ENCODE data around the gene ACTRT2. TPM values are rescaled to one million over a fixed set of nuclear protein-coding genes. Genes with fewer than 3 reads are reported as not detected.
A peak's percentile ranks its signal among the peaks of the same experiment; 100 is the strongest.

Gene ACTRT2
- total and polyA plus RNA-seq, 12 donors, result not detected

DNA sequence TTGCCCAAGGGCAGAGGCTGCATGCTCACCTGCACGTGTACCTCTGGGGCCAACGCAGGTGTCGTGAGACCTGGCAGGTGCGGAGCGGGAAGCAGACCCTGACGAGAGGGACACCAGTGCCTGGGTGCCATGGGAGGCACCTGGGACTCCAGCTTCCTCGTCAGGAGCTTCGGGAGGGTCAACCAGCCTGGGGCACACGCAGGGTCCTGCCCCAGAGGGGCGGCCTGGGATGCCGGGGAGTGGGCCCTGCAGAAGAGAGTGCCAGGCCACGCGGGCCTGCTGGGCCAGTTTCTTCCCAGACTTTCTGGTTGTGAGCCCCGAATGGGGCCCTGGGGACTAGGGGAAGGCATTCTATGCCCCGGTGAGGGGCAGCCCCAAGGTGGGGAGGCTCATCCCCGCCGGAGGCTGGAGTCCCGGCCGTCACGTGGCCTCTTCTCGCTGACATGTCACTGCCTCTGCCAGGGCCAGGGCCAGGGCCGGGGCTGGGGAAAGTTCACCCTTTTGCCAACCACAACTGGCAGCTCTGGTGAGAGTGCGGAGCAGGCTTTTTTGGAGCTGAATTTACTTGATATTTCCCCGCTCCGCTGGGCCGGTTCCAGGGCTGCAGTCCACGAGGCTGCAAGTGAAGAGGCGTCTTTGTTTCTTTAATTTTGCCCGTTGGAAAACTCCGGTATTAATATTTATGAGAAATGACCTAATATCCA, 38.5 kb upstream of the ACTRT2 start:
- Histone ChIP-seq H3K9me3 (replicated peaks in 1 of 3) (no peaks in the 10 kb centered on the region), H3K4me3 (no peak overlapping the region), H3K27me3 (peaks cover 9% of the 10 kb centered on the region), H3K36me3 (replicated peaks in 1 of 2) (no peaks in the 10 kb centered on the region), H3K4me1 (replicated peaks in 1 of 2) (no peaks in the 10 kb centered on the region), H3K27ac (no peak overlapping the region)
- intact Hi-C loops (cut with DNase I), result no loop called here
- WGBS, 4 donors, result 73 to 85% (median 81%) methylated on average over 9 to 30 of the region's 30 CpGs
- peak in 1 of 7 donors; percentile 8 for DNase-seq
- TF ChIP-seq CTCF (IDR thresholded peaks at IDR 0.05) (no peak), POLR2A (IDR thresholded peaks at IDR 0.05) (no peak)

- DNase-seq, result peak in 1 of 7 donors; percentile 1
- WGBS, 4 donors, result 65 to 75% (median 71%) methylated on average over 15 of the region's 15 CpGs
- intact Hi-C loops (cut with DNase I), result no loop called here
- H3K27ac ChIP-seq, result no peak overlapping the region
- peaks cover 9% of the 10 kb centered on the region for H3K27me3 ChIP-seq
- H3K36me3 ChIP-seq (replicated peaks in 1 of 2), result no peaks in the 10 kb centered on the region
- TF ChIP-seq CTCF (IDR thresholded peaks at IDR 0.05) (no peak), POLR2A (IDR thresholded peaks at IDR 0.05) (no peak)
- no peaks in the 10 kb centered on the region for H3K4me1 ChIP-seq (replicated peaks in 1 of 2)
- no peak overlapping the region for H3K4me3 ChIP-seq
- no peaks in the 10 kb centered on the region for H3K9me3 ChIP-seq (replicated peaks in 1 of 3)
Observed at GRCh38 chr1:2983319-2983705, 38.0 kb upstream of the ACTRT2 start.

DNA sequence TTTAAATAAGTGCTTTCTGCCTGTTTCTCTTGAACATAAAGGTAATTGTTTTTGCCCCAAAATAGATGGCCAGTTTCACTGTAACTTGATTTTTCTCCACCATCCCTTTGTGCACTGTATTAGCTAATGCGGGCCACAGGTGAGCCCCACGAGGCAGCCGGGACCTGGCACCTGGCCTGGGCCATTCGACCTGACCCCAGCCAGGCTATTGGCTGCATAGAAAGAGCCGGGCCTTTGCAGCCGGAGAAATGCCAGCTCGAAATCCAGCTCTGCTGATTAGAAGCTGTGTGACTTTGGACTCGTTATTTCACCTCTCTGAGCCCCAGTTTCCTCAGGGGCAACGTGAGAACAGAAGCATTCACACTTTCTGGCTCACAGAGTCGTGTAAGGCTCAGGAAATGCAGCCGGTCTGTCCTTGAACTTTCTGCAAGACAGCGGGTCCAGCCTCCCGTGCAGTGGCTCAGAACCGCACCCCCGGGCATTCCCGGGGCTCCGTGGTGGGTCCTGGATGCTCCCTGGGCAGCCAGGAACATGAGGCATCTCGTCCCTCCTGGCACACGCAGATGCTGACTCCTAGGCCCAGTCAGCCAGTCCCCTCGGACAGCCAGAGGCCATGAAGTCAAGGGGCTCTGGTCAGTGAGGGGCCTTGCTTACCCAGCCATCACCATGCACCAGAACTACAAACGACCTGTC, 37.4 kb upstream of the ACTRT2 start:
- intact Hi-C loops (cut with DNase I), result no loop called here
- DNase-seq, result peak in 1 of 7 donors; percentile 6
- Histone ChIP-seq H3K4me1 (replicated peaks in 1 of 2) (no peaks in the 10 kb centered on the region), H3K27ac (no peak overlapping the region), H3K36me3 (replicated peaks in 1 of 2) (no peaks in the 10 kb centered on the region), H3K9me3 (replicated peaks in 1 of 3) (no peaks in the 10 kb centered on the region), H3K27me3 (peaks cover 9% of the 10 kb centered on the region), H3K4me3 (no peak overlapping the region)
- no peak for TF ChIP-seq POLR2A (IDR thresholded peaks at IDR 0.05)
- no peak for TF ChIP-seq CTCF (IDR thresholded peaks at IDR 0.05)
- whole genome bisulfite sequencing, 4 donors, result 63 to 69% (median 65%) methylated on average over 7 to 21 of the region's 21 CpGs

GRCh38 chr1:2984399-2985061, 36.7 kb upstream of the ACTRT2 start:
- intact Hi-C loops (cut with DNase I), result no loop called here
- Histone ChIP-seq H3K9me3 (replicated peaks in 1 of 3) (no peaks in the 10 kb centered on the region), H3K4me1 (replicated peaks in 1 of 2) (no peaks in the 10 kb centered on the region), H3K4me3 (no peak overlapping the region), H3K36me3 (replicated peaks in 1 of 2) (no peaks in the 10 kb centered on the region), H3K27me3 (peaks cover 9% of the 10 kb centered on the region), H3K27ac (no peak overlapping the region)
- peak in 1 of 7 donors; percentile 8 for DNase-seq
- TF ChIP-seq CTCF (IDR thresholded peaks at IDR 0.05) (no peak), POLR2A (IDR thresholded peaks at IDR 0.05) (no peak)
- 83 to 89% (median 87%) methylated on average over 5 to 12 of the region's 12 CpGs for WGBS, 4 donors

Measured in adrenal gland (tissue), 12 donors.